Measurements from ENCODE around the gene PCSK7. TPM values are rescaled to one million over a fixed set of nuclear protein-coding genes. Genes with fewer than 3 reads are reported as not detected.

PCSK7 gene
- total and polyA plus RNA-seq, 12 donors, result 22.6 to 54.4 (median 42.2) TPM

DNA sequence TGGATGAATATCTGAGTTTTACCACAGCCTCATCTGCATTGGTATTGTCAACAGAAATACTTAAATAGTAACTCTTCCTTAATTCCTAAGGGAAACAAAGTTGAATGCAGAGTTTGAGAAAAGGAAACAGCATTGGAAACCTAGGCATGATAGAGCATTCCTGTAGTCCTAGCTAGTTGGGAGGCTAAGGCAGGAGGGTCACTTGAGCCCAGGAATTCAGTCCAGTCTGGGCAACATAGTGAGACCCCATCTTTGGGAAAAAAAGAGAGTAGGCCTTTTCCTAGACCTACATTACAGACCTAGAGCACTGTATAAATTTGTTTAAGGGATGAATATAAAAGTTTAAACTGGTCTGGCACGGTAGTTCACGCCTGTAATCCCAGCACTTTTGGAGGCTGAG, 74.4 kb downstream of the PCSK7 start:
- no peaks in the 10 kb centered on the region for H3K9me3 ChIP-seq (replicated peaks in 1 of 3)
- H3K36me3 ChIP-seq (replicated peaks in 1 of 2), result peaks cover 0 to 69% of the 10 kb centered on the region in 2 donors
- no peak overlapping the region for H3K27ac ChIP-seq
- no peak for TF ChIP-seq POLR2A (IDR thresholded peaks at IDR 0.05)
- TF ChIP-seq, protein P1, sequence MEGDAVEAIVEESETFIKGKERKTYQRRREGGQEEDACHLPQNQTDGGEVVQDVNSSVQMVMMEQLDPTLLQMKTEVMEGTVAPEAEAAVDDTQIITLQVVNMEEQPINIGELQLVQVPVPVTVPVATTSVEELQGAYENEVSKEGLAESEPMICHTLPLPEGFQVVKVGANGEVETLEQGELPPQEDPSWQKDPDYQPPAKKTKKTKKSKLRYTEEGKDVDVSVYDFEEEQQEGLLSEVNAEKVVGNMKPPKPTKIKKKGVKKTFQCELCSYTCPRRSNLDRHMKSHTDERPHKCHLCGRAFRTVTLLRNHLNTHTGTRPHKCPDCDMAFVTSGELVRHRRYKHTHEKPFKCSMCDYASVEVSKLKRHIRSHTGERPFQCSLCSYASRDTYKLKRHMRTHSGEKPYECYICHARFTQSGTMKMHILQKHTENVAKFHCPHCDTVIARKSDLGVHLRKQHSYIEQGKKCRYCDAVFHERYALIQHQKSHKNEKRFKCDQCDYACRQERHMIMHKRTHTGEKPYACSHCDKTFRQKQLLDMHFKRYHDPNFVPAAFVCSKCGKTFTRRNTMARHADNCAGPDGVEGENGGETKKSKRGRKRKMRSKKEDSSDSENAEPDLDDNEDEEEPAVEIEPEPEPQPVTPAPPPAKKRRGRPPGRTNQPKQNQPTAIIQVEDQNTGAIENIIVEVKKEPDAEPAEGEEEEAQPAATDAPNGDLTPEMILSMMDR (IDR thresholded peaks at IDR 0.05), result no peak
- DNase-seq, result no peak
- no peaks in the 10 kb centered on the region for H3K27me3 ChIP-seq
- intact Hi-C loops (cut with DNase I), result no loop called here
- H3K4me3 ChIP-seq, result no peak overlapping the region
- peaks cover 0 to 29% of the 10 kb centered on the region in 2 donors for H3K4me1 ChIP-seq (replicated peaks in 1 of 2)
- WGBS, 4 donors, result 89 to 100% (median 95%) methylated on average over 2 of the region's 2 CpGs

DNA sequence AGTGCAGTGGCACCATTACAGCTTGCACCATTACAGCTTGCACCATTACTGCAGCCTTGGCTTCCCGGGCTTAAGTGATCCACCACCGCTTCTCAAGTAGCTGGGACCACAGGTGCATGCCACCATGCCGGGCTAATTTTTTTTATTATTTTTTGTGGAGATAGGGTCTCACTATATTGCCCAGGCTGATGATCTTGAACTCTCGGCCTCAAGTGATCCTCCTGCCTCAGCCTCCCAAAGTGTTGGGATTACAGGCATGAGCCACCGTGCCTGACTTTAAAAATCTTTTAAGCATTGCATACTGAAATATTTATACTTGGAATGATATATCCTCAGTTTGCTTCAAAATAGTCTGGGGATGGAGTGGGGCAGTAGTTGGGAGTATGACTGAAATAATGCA, 77.4 kb downstream of the PCSK7 start:
- Histone ChIP-seq H3K4me3 (no peak overlapping the region), H3K9me3 (replicated peaks in 1 of 3) (no peaks in the 10 kb centered on the region), H3K36me3 (replicated peaks in 1 of 2) (peaks cover 0 to 46% of the 10 kb centered on the region in 2 donors), H3K4me1 (replicated peaks in 1 of 2) (peaks cover 17 to 41% of the 10 kb centered on the region in 2 donors), H3K27ac (no peak overlapping the region), H3K27me3 (no peaks in the 10 kb centered on the region)
- DNase-seq, result no peak
- WGBS, 4 donors, result 85 to 95% (median 91%) methylated on average over 5 of the region's 5 CpGs
- TF ChIP-seq, protein P1 (IDR thresholded peaks at IDR 0.05), result no peak
- TF ChIP-seq POLR2A (IDR thresholded peaks at IDR 0.05), result no peak
- intact Hi-C loops (cut with DNase I), result no loop called here

Small RNA genes within 50 kb of the gene (small RNA-seq; reads per million reads assigned to genes)
- 0 reads per million in 2 donors for gene RF00564

Other genes starting within 250 kb of the PCSK7 start
- gene SIK3, start 133.6 kb downstream of the PCSK7 start, total RNA-seq, result 100 to 1,000 TPM in 1 of 9 donors, 10 to 100 TPM in 8; 14.6 to 176 (median 31.2) TPM
- gene SIK3, start 133.6 kb downstream of the PCSK7 start, polyA plus RNA-seq, result 10 to 100 TPM; 11.7 to 21.6 (median 11.9) TPM
- 100 to 1,000 TPM in 5 of 9 donors, 10 to 100 TPM in 4; 81.0 to 144 (median 104) TPM for gene PAFAH1B2, start 87.8 kb downstream of the PCSK7 start, total RNA-seq
- gene PAFAH1B2, start 87.8 kb downstream of the PCSK7 start, polyA plus RNA-seq, result 10 to 100 TPM; 19.6 to 85.8 (median 29.5) TPM
- 10 to 100 TPM; 23.4 to 87.1 (median 42.9) TPM for gene SIDT2, start 53.3 kb downstream of the PCSK7 start, total RNA-seq
- gene SIDT2, start 53.3 kb downstream of the PCSK7 start, polyA plus RNA-seq, result 10 to 100 TPM; 27.7 to 75.1 (median 48.8) TPM
- gene TAGLN, start 32.7 kb downstream of the PCSK7 start, total RNA-seq, result 1,000 to 10,000 TPM in 1 of 9 donors, 100 to 1,000 TPM in 7, 10 to 100 TPM in 1; 37.1 to 1,290 (median 708) TPM
- 1,000 to 10,000 TPM in 1 of 3 donors, 100 to 1,000 TPM in 2; 489 to 1,184 (median 817) TPM for gene TAGLN, start 32.7 kb downstream of the PCSK7 start, polyA plus RNA-seq
- 10 to 100 TPM; 11.3 to 33.8 (median 21.3) TPM for gene RNF214, start 598 bp upstream of the PCSK7 start, total RNA-seq
- 10 to 100 TPM; 12.7 to 21.6 (median 19.7) TPM for gene RNF214, start 598 bp upstream of the PCSK7 start, polyA plus RNA-seq
- 10 to 100 TPM in 3 of 9 donors, 1 to 10 TPM in 6; 4.0 to 11.2 (median 6.6) TPM for gene BACE1-AS, start 59.3 kb upstream of the PCSK7 start, total RNA-seq
- gene BACE1-AS, start 59.3 kb upstream of the PCSK7 start, polyA plus RNA-seq, result 10 to 100 TPM in 2 of 3 donors, 1 to 10 TPM in 1; 7.3 to 35.1 (median 19.8) TPM
- 10 to 100 TPM; 18.6 to 69.1 (median 43.1) TPM for gene BACE1, start 84.2 kb upstream of the PCSK7 start, total RNA-seq
- 10 to 100 TPM in 2 of 3 donors, 1 to 10 TPM in 1; 9.5 to 46.9 (median 11.8) TPM for gene BACE1, start 84.2 kb upstream of the PCSK7 start, polyA plus RNA-seq
- 10 to 100 TPM; 10.6 to 59.6 (median 21.3) TPM for gene CEP164, start 95.8 kb upstream of the PCSK7 start, total RNA-seq
- 10 to 100 TPM; 14.5 to 82.9 (median 29.0) TPM for gene CEP164, start 95.8 kb upstream of the PCSK7 start, polyA plus RNA-seq

Data from adrenal gland (tissue), 12 donors.